Stomach (tissue), 4 donors: Measurements from ENCODE around the gene GZMA.

Source experiments
- CTCF ChIP-seq, 7 experiments: fragments of 450-650 bp in 4 of 7; fragments of 200-600 bp in 3 of 7; sonication (generic) in 3 of 7; IDR thresholded peaks; one replicate each; pipeline ENCODE4 v1.5.1; 2016 to 2019; ENCODE audit warnings: antibody characterized with exemption in 7 of 7, control low read depth in 2 of 7, mild to moderate bottlenecking in 1 of 7
- POLR2AphosphoS5 ChIP-seq, 3 donors: sonication (generic); formaldehyde crosslinking; IDR thresholded peaks; one replicate each; pipeline ENCODE4 v1.6.1; 2016; ENCODE audit warnings: antibody characterized with exemption in 3 of 3

DNA sequence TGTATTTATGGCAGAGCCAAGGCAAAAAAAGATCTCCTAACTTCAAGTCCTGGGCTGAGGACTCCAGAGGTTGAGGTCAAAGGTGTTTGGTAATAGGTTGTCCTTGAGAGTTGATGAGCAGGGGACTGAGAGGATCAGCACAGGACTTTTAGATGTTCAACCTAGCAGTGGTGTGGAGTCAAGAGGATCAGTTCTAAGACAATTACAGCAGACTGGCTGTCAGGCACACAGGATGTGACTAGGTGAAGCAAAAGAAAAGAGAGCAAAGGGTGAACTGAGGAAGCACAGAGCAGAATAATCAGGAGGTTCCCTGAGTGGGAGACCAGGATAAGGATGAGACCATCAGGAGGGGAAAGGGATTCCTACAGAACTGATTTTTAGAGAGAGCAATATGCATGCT lies 10.9 kb downstream of the GZMA start:
- TF ChIP-seq CTCF (IDR thresholded peaks at IDR 0.05) (no peak), POLR2AphosphoS5 (IDR thresholded peaks at IDR 0.05) (no peak)
